ENCODE data around the gene GPR171. TPM values are rescaled to one million over a fixed set of nuclear protein-coding genes. Genes with fewer than 3 reads are reported as not detected.

Gene GPR171
- total RNA-seq, 1 donor from 2014 or later: not detected

DNA sequence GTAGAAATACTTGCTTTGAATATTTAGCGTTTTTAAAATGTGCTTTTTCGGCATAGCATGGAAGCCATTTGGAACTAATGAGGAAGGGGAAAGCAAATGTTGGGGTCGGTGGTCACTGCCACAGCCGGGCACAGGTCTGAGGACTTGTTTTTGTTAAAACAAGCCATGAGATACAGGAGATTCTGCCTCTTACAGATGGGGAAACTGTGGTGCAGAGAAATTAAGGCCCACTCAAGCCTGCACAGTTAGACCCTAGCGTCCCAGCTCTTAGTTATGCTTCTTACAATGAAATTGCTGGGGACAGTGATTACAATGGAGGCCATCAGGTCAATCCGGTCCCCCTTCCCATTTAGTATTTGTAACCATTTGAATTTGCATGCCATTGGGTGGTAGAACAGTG, 2.5 kb upstream of the GPR171 start:
- no peak overlapping the region for H3K4me3 Mint-ChIP-seq (ENCODE audit: unreplicated experiment)
- H3K4me1 Mint-ChIP-seq (ENCODE audit: low read depth): peaks cover 29% of the 10 kb centered on the region
- DNase-seq (ENCODE audit: low spot score): no peak
- no peaks in the 10 kb centered on the region for H3K27me3 Mint-ChIP-seq (ENCODE audit: low read depth)
- no peaks in the 10 kb centered on the region for H3K9me3 Mint-ChIP-seq (ENCODE audit: low read depth)
- no peak overlapping the region for H3K27ac Mint-ChIP-seq (ENCODE audit: unreplicated experiment)
- no peaks in the 10 kb centered on the region for H3K36me3 Mint-ChIP-seq (ENCODE audit: low read depth)
- TF ChIP-seq, protein P1, sequence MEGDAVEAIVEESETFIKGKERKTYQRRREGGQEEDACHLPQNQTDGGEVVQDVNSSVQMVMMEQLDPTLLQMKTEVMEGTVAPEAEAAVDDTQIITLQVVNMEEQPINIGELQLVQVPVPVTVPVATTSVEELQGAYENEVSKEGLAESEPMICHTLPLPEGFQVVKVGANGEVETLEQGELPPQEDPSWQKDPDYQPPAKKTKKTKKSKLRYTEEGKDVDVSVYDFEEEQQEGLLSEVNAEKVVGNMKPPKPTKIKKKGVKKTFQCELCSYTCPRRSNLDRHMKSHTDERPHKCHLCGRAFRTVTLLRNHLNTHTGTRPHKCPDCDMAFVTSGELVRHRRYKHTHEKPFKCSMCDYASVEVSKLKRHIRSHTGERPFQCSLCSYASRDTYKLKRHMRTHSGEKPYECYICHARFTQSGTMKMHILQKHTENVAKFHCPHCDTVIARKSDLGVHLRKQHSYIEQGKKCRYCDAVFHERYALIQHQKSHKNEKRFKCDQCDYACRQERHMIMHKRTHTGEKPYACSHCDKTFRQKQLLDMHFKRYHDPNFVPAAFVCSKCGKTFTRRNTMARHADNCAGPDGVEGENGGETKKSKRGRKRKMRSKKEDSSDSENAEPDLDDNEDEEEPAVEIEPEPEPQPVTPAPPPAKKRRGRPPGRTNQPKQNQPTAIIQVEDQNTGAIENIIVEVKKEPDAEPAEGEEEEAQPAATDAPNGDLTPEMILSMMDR (IDR thresholded peaks at IDR 0.05): no peak

GRCh38 chr3:151204530-151205402, 1.8 kb upstream of the GPR171 start:
- Mint-ChIP-seq H3K27me3 (ENCODE audit: low read depth) (no peaks in the 10 kb centered on the region), H3K36me3 (ENCODE audit: low read depth) (no peaks in the 10 kb centered on the region), H3K4me1 (ENCODE audit: low read depth) (peaks cover 25% of the 10 kb centered on the region), H3K9me3 (ENCODE audit: low read depth) (no peaks in the 10 kb centered on the region), H3K27ac (ENCODE audit: unreplicated experiment) (no peak overlapping the region), H3K4me3 (ENCODE audit: unreplicated experiment) (no peak overlapping the region)
- TF ChIP-seq, protein P1 (IDR thresholded peaks at IDR 0.05): no peak
- no peak for DNase-seq (ENCODE audit: low spot score)

GRCh38 chr3:151201051-151201730, 1.8 kb downstream of the GPR171 start:
- Mint-ChIP-seq H3K4me1 (ENCODE audit: low read depth) (peaks cover 35% of the 10 kb centered on the region), H3K27ac (ENCODE audit: unreplicated experiment) (no peak overlapping the region), H3K36me3 (ENCODE audit: low read depth) (no peaks in the 10 kb centered on the region), H3K27me3 (ENCODE audit: low read depth) (no peaks in the 10 kb centered on the region), H3K4me3 (ENCODE audit: unreplicated experiment) (no peak overlapping the region), H3K9me3 (ENCODE audit: low read depth) (no peaks in the 10 kb centered on the region)
- TF ChIP-seq, protein P1 (IDR thresholded peaks at IDR 0.05): no peak
- no peak for DNase-seq (ENCODE audit: low spot score)

GRCh38 chr3:151200586-151200985, 2.4 kb downstream of the GPR171 start:
- TF ChIP-seq, protein P1 (IDR thresholded peaks at IDR 0.05): no peak
- Mint-ChIP-seq H3K4me3 (ENCODE audit: unreplicated experiment) (no peak overlapping the region), H3K27ac (ENCODE audit: unreplicated experiment) (no peak overlapping the region), H3K4me1 (ENCODE audit: low read depth) (peaks cover 35% of the 10 kb centered on the region), H3K36me3 (ENCODE audit: low read depth) (no peaks in the 10 kb centered on the region), H3K27me3 (ENCODE audit: low read depth) (no peaks in the 10 kb centered on the region), H3K9me3 (ENCODE audit: low read depth) (no peaks in the 10 kb centered on the region)
- DNase-seq (ENCODE audit: low spot score): no peak

- H3K36me3 Mint-ChIP-seq (ENCODE audit: low read depth): no peaks in the 10 kb centered on the region
- no peak overlapping the region for H3K4me3 Mint-ChIP-seq (ENCODE audit: unreplicated experiment)
- TF ChIP-seq, protein P1 (IDR thresholded peaks at IDR 0.05): no peak
- H3K4me1 Mint-ChIP-seq (ENCODE audit: low read depth): peaks cover 34% of the 10 kb centered on the region
- DNase-seq (ENCODE audit: low spot score): no peak
- peak overlapping the region; percentile 56 for H3K27ac Mint-ChIP-seq (ENCODE audit: unreplicated experiment)
- H3K9me3 Mint-ChIP-seq (ENCODE audit: low read depth): no peaks in the 10 kb centered on the region
- no peaks in the 10 kb centered on the region for H3K27me3 Mint-ChIP-seq (ENCODE audit: low read depth)
Measured at GRCh38 chr3:151199554-151200438, 3.2 kb downstream of the GPR171 start.

All from chondrocyte (in vitro differentiated cells).